GM20000 (cell line): ENCODE results near the gene LPAR3.

Source experiments
- DNase-seq: peaks from one replicate; pipeline ENCODE4 v3.0.0; 2012; ENCODE audit warnings: low spot score
- TF ChIP-seq, protein P1 (sequence below): IDR thresholded peaks from 2 replicates; pipeline ENCODE4 v1.5.1; 2012; ENCODE audit warnings: mild to moderate bottlenecking, control low read depth; ENCODE audit errors: extremely low read depth, missing control alignments

LPAR3 gene

DNA sequence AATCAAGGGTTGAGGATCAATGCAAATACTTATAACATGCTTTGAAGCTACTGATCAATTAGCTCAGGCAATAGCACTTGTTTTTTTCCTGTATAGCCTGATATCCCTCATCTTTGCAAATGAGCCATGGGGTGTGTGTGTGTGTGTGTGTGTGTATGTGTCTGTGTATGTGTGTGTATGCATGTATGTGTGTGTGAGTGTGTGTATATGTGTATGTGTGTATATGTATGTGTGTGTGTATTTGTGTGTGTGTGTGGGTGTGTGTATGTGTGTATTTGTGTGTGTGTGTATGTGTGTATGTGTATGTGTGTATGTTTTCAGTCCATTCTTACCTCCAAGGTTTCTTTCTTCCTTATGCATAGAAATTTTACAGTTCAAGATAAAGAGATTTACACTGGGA, 124.4 kb downstream of the LPAR3 start:
- TF ChIP-seq, protein P1, sequence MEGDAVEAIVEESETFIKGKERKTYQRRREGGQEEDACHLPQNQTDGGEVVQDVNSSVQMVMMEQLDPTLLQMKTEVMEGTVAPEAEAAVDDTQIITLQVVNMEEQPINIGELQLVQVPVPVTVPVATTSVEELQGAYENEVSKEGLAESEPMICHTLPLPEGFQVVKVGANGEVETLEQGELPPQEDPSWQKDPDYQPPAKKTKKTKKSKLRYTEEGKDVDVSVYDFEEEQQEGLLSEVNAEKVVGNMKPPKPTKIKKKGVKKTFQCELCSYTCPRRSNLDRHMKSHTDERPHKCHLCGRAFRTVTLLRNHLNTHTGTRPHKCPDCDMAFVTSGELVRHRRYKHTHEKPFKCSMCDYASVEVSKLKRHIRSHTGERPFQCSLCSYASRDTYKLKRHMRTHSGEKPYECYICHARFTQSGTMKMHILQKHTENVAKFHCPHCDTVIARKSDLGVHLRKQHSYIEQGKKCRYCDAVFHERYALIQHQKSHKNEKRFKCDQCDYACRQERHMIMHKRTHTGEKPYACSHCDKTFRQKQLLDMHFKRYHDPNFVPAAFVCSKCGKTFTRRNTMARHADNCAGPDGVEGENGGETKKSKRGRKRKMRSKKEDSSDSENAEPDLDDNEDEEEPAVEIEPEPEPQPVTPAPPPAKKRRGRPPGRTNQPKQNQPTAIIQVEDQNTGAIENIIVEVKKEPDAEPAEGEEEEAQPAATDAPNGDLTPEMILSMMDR: no peak
- no peak for DNase-seq

DNA sequence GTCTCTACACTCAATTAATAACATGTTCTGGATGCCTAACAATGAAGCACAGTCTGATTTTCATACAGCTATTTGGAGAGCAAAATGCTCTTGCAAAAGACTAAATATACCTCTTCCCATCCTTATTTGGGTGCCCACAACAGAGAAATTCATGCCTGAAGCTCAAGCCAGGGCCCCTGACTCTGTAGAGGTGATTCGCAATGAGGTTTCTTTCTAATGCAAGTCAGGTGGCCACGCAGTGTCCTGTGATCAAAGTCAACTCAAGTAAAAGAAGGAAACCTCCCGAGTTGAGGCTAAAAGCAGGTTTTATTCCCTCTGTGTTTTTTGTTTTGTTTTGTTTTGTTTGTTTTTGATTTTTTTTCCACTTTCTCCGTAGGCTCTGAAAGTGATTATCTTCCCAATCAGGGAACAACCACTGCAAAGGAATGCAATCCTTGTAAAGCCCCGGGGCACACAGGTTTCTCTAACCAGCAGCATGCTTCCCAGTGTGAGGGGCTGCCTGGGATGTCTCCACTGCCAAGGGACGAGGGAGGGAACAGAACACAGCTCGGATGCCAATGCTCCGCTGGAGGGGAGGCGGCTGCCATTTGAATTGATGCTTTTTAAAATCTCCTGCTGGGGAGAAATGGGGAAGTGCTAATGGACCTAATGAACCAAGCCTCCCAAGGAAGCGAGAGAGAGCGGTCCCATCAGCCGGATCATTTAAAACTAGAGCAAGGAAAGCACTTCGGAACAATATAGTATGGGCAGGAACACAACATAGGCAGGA, 128.9 kb downstream of the LPAR3 start:
- no peak for DNase-seq
- TF ChIP-seq, protein P1: no peak

DNA sequence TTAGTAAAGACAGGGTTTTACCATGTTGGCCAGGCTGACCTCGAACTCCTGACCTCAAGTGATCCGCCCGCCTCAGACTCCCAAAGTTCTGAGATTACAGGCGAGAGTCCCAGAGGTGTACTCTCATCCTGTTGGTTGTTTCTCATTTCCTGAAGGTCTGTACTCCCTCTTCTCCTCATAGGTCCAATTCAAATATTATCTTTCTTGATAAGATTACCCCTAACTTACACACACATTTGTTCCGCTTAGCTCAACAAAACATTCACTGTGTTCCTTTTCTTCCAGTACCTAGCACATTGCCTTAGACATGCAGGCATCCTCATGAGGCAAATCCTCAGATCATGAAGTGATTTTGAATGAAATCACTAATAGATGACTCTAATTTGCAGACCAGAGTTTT, 130.3 kb downstream of the LPAR3 start:
- TF ChIP-seq, protein P1: no peak
- DNase-seq: no peak
